Neuron (in vitro differentiated cells): Measurements from ENCODE around the gene SLC39A2.

Source experiments
- H2AFZ ChIP-seq: one replicate; pipeline ENCODE4 v1.6.1; 2013; ENCODE audit warnings: low read depth, mild to moderate bottlenecking, inconsistent platforms, low read length, moderate library complexity
- H3K27me3 ChIP-seq: one replicate; pipeline ENCODE4 v1.6.1; 2013; ENCODE audit warnings: low read length; ENCODE audit not compliant: insufficient read depth
- H3K36me3 ChIP-seq: one replicate; pipeline ENCODE4 v1.6.1; 2013; ENCODE audit warnings: low read length; ENCODE audit not compliant: insufficient read depth
- H3K4me1 ChIP-seq: one replicate; pipeline ENCODE4 v1.6.1; 2013; ENCODE audit warnings: low read length; ENCODE audit not compliant: insufficient read depth
- H3K4me3 ChIP-seq: 2 replicates; pipeline ENCODE4 v1.5.1; 2013; ENCODE audit warnings: mild to moderate bottlenecking, low read length, moderate library complexity
- H3K9me3 ChIP-seq: one replicate; pipeline ENCODE4 v1.6.1; 2013; ENCODE audit warnings: low read length

Gene SLC39A2

DNA sequence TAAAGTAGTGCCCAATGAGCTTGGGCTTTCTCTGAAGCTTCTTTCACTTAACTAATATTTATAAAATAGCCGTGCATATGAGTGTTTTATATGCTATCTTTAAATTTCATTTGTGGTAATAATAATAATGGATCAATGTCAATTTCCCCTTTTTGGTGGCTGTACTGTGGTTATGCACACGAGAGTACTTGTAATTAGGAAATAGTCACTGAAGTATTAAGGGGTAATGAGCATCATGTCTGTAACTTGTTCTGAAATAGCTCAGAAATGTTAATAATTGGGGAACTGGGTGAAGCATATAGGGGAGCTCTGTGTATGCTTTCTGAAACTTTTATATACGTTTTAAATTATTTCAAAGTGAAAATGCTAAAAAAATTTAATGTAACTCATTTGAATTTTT, 51.5 kb downstream of the SLC39A2 start:
- no peaks in the 10 kb centered on the region for H3K9me3 ChIP-seq
- peaks cover 3% of the 10 kb centered on the region for H3K4me1 ChIP-seq
- H3K36me3 ChIP-seq: no peaks in the 10 kb centered on the region
- H3K4me3 ChIP-seq: no peak overlapping the region
- H2AFZ ChIP-seq: no peak overlapping the region
- peaks cover 3% of the 10 kb centered on the region for H3K27me3 ChIP-seq
